IMR-90 (cell line): ENCODE data around the gene THSD7B.

Source experiments
- CEBPB ChIP-seq: IDR thresholded peaks from 2 replicates; pipeline ENCODE4 v1.6.1; 2012; ENCODE audit warnings: low read depth, low read length, improper control_type of control experiment
- CTCF ChIP-seq: conservative IDR thresholded peaks from 2 replicates; pipeline ENCODE4 v1.5.1; 2012; ENCODE audit warnings: mild to moderate bottlenecking, low read depth, low read length, improper control_type of control experiment
- MAFK ChIP-seq: IDR thresholded peaks from 2 replicates; pipeline ENCODE4 v1.6.1; 2012; ENCODE audit warnings: low read depth, low read length, improper control_type of control experiment
- MXI1 ChIP-seq: IDR thresholded peaks from 2 replicates; pipeline ENCODE4 v1.6.1; 2012; ENCODE audit warnings: low read depth, mild to moderate bottlenecking, low read length, moderate library complexity, borderline replicate concordance
- POLR2A ChIP-seq: IDR thresholded peaks from 2 replicates; pipeline ENCODE4 v1.6.1; 2012; ENCODE audit warnings: mild to moderate bottlenecking, low read depth, low read length
- RAD21 ChIP-seq: IDR thresholded peaks from 2 replicates; pipeline ENCODE4 v1.6.1; 2012; ENCODE audit warnings: low read length, improper control_type of control experiment

DNA sequence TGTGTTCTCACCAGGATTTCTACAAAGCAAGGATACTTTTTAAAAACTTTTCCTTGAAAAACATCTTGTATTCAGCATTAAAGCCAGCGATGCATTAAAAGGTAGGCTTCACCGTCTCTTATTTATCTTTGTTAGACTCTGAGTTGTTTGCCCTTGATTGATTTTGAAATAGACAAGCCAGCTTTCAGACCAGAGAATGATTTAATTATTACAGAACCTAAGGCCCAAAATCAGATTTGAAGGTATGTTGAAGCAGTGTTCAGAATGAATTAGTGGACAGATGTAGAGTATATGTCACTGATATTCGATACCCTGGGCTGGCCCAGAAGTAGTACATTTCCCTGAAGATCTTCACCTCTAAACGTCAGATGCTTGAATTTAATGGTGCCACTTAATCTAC lies 136.4 kb downstream of the THSD7B start:
- TF ChIP-seq RAD21 (no peak), CEBPB (no peak), MXI1 (no peak), CTCF (no peak), POLR2A (no peak), MAFK (no peak)
